ENCODE results near the gene CLMN. TPM values are rescaled to one million over a fixed set of nuclear protein-coding genes. Genes with fewer than 3 reads are reported as not detected.

CLMN gene
- total and polyA plus RNA-seq, 2 experiments from 2014 or later, result 15.7 to 40.0 TPM

DNA sequence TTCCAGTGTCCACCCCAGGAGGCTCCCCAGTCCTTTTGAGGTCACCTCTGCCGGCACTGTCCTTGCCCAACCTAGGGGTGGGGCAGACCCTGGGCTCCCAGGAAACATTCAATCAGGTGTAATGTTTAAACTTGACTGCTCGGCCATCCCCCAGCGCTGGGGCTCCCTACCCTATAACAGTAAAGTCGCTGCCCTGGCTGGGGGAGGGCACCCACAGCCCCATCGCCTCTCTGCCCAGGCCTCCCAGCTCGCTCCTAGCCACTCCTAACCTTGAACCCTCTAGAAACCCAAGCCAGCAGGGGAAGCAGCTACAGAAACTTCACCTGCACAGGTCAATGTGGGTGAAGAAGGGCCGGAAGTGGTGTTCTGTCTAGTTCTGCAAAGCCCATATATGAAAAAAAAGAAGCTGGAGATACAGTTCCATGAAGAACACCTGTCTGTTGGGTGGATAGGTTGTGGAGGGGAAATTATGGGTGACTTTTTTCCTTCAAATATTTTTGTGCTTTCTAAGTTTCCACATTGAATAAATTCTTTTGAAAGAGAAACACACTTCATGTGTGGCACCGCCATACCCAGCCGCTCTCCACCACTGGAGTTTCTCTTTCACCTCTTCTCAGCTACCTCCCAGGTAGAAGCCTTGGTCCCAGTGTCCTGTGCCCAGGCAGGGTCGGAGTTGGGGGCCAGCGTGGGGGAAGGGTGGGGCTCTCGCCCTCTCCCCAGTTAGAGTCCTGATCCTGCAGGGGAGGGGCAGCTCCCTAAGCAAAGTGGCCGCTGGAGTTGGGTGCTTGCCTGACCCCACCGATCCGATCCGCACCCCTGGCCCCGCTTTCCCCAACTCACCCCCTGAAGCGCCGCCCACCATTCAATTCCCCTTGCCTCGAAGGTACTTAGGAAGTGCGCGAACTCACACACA is 1.1 kb downstream of the CLMN start:
- Histone ChIP-seq H3K4me2 (peak overlapping the region; percentile 99), H3K9me2 (replicated peaks; ENCODE audit: insufficient read depth) (no peaks in the 10 kb centered on the region), H2AFZ (peak overlapping the region; percentile 86), H3K36me3 (replicated peaks; ENCODE audit: insufficient read depth, low read depth) (no peaks in the 10 kb centered on the region), H4K20me1 (ENCODE audit: insufficient read depth, poor library complexity, severe bottlenecking) (no peaks in the 10 kb centered on the region), H3K27me3 (no peaks in the 10 kb centered on the region), H3K27ac (peak overlapping the region; percentile 46), H3K9me3 (ENCODE audit: low read depth) (no peaks in the 10 kb centered on the region), H3K4me1 (ENCODE audit: insufficient read depth) (peaks cover 9% of the 10 kb centered on the region), H3K4me3 (peak overlapping the region; percentile 75), H3K79me2 (peaks cover 3% of the 10 kb centered on the region)
- peak; percentile 26 for DNase-seq (ENCODE audit: low spot score)
- WGBS (ENCODE audit: low lambda C conversion rate, missing lambda C conversion rate), result 38% methylated on average over 15 of the region's 22 CpGs
- no peak for TF ChIP-seq EZH2 (IDR thresholded peaks at IDR 0.05; ENCODE audit: borderline replicate concordance)
- TF ChIP-seq EZH2phosphoT487 (IDR thresholded peaks at IDR 0.05; ENCODE audit: low read depth, severe bottlenecking, unreplicated experiment), result no peak
- TF ChIP-seq, protein P1, sequence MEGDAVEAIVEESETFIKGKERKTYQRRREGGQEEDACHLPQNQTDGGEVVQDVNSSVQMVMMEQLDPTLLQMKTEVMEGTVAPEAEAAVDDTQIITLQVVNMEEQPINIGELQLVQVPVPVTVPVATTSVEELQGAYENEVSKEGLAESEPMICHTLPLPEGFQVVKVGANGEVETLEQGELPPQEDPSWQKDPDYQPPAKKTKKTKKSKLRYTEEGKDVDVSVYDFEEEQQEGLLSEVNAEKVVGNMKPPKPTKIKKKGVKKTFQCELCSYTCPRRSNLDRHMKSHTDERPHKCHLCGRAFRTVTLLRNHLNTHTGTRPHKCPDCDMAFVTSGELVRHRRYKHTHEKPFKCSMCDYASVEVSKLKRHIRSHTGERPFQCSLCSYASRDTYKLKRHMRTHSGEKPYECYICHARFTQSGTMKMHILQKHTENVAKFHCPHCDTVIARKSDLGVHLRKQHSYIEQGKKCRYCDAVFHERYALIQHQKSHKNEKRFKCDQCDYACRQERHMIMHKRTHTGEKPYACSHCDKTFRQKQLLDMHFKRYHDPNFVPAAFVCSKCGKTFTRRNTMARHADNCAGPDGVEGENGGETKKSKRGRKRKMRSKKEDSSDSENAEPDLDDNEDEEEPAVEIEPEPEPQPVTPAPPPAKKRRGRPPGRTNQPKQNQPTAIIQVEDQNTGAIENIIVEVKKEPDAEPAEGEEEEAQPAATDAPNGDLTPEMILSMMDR (IDR thresholded peaks at IDR 0.05; ENCODE audit: poor library complexity), result no peak

DNA sequence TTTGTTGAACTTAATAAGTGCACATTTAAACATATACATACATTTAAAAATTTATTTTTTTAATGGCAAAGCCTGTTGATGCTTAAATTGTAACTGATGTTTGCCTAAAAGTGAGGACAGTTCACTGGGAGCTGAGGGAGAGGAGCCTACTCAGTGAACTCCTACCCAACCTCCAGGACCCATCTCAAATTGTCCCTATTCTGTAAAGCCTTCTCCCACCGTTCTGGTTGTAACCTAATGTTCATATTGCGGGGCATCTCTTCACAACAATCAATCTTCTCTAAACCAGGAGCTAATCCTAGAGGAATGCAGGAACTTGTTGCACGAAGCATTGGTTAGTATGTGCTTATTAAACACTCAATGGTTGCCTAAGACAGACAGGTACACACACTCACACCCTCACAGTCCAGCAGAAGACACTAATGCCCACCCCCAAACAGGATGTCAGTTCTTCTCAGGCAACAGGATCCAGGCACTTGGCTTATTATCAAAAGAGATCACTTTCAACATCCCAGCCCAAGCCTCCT is 1.8 kb downstream of the CLMN start:
- H3K79me2 ChIP-seq, result peaks cover 3% of the 10 kb centered on the region
- no peak overlapping the region for H2AFZ ChIP-seq
- WGBS (ENCODE audit: low lambda C conversion rate, missing lambda C conversion rate), result 50% methylated on average over 3 of the region's 3 CpGs
- H3K9me3 ChIP-seq (ENCODE audit: low read depth), result no peaks in the 10 kb centered on the region
- H3K27ac ChIP-seq, result peak overlapping the region; percentile 48
- no peaks in the 10 kb centered on the region for H3K36me3 ChIP-seq (replicated peaks; ENCODE audit: insufficient read depth, low read depth)
- DNase-seq (ENCODE audit: low spot score), result no peak
- no peaks in the 10 kb centered on the region for H3K27me3 ChIP-seq
- H3K9me2 ChIP-seq (replicated peaks; ENCODE audit: insufficient read depth), result no peaks in the 10 kb centered on the region
- peak overlapping the region; percentile 99 for H3K4me2 ChIP-seq
- peaks cover 14% of the 10 kb centered on the region for H3K4me1 ChIP-seq (ENCODE audit: insufficient read depth)
- H3K4me3 ChIP-seq, result no peak overlapping the region
- TF ChIP-seq, protein P1 (IDR thresholded peaks at IDR 0.05; ENCODE audit: poor library complexity), result no peak
- no peak for TF ChIP-seq EZH2 (IDR thresholded peaks at IDR 0.05; ENCODE audit: borderline replicate concordance)
- no peak for TF ChIP-seq EZH2phosphoT487 (IDR thresholded peaks at IDR 0.05; ENCODE audit: low read depth, severe bottlenecking, unreplicated experiment)
- H4K20me1 ChIP-seq (ENCODE audit: insufficient read depth, poor library complexity, severe bottlenecking), result no peaks in the 10 kb centered on the region

DNA sequence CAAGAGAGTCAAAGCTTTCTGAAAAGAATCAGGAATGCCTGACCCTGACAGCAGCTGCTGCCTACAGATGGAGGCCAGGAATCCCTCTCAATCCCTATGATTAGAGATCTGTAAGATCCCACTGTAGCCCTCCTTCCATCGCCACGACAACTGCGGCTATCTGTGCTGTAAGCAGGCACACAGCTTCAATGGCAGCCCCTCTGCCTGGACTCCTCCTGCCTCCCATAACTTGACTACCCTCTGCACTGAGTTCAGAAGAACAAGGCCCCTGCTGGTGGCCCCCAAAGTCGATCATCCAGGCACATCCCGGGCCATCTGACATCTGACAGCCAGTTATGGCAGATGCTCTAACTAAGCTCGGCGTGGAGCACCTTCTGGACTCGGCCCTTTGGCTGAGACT is 2.9 kb downstream of the CLMN start:
- Histone ChIP-seq H3K79me2 (peaks cover 8% of the 10 kb centered on the region), H3K27ac (peak overlapping the region; percentile 48), H3K27me3 (no peaks in the 10 kb centered on the region), H3K9me2 (replicated peaks; ENCODE audit: insufficient read depth) (no peaks in the 10 kb centered on the region), H3K9me3 (ENCODE audit: low read depth) (no peaks in the 10 kb centered on the region), H4K20me1 (ENCODE audit: insufficient read depth, poor library complexity, severe bottlenecking) (no peaks in the 10 kb centered on the region), H3K4me2 (no peak overlapping the region), H3K36me3 (replicated peaks; ENCODE audit: insufficient read depth, low read depth) (no peaks in the 10 kb centered on the region), H2AFZ (no peak overlapping the region), H3K4me3 (no peak overlapping the region), H3K4me1 (ENCODE audit: insufficient read depth) (peaks cover 14% of the 10 kb centered on the region)
- WGBS (ENCODE audit: low lambda C conversion rate, missing lambda C conversion rate), result 76% methylated on average over 8 of the region's 8 CpGs
- no peak for DNase-seq (ENCODE audit: low spot score)
- TF ChIP-seq, protein P1 (IDR thresholded peaks at IDR 0.05; ENCODE audit: poor library complexity), result no peak
- TF ChIP-seq EZH2 (IDR thresholded peaks at IDR 0.05; ENCODE audit: borderline replicate concordance) (no peak), EZH2phosphoT487 (IDR thresholded peaks at IDR 0.05; ENCODE audit: low read depth, severe bottlenecking, unreplicated experiment) (no peak)
